Measurements from ENCODE around the gene HDAC7. TPM values are rescaled to one million over a fixed set of nuclear protein-coding genes. Genes with fewer than 3 reads are reported as not detected.
"Not testable (repeated sequence)": the region's sequence is repeated elsewhere in the genome, so short reads cannot be mapped to it uniquely, and the experiment has no call there.

HDAC7 gene
- total RNA-seq, 1 donor from 2014 or later = 38.8 TPM

GRCh38 chr12:47851303-47851952 is 31.7 kb upstream of the HDAC7 start:
- intact Hi-C loops (cut with DNase I) = no loop called here
- DNase-seq (ENCODE audit: missing footprints) (no peak), ATAC-seq (no peak)

DNA sequence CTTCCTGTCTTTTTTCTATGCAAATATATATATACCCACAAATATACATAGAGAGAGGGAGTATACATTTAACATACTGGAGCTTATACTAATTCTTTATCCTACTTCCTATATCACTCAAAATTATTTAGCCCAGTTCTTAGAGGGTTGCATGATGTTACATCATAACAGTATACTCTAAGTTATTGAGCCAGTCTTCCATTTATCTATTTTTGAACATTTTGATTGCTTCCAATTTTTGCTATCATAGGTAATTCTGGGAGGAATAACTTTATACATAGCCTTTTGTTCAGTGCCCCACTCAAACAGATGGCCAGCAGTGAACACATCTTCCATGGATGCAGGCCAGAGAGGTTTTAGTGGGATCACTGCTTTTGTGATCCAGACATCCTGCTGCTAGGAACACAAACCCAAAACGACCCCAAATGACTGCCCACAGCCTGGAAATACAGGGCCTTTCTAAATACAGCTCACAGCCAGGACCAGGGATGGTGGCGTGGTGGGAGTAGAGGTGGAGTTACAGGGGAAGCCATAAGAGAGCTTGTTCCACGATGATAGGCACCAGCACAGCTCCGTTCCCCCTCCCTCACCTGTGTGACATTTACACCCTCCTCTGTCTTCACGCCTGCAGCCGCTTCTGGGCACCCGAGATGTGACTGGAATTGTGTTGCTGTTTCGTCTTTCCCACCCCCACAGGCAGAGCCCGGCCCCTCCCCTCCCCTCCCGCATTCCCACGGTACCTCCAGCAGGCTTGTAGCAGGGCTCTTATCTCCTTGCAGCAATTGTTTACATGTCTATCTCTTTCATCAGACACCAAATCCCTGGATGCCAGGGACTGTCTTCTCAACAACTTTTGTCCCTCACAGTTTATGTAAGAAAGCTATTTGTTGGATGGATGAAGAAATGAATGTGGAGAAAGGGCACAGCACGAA is 30.7 kb upstream of the HDAC7 start:
- intact Hi-C loops (cut with DNase I) = no loop called here
- DNase-seq (ENCODE audit: missing footprints) (no peak), ATAC-seq (no peak)

DNA sequence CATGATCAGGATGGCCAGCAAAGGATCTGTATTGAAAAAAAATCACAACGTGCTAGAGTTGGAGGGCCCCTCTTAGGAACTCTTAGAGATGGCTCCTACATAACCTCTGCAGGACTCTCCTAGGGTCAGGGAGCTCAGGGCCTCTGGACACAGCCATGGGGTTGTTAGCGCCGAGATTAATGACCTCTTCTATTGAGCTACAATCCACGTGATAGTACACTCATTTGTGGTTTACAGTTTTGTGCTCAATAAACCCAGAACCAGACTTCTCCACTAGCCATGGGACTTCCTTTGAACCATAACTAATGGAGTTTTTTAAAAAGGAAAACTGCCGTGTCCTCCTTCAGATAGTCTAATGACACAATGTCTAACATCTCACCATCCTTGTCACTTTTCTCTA is 29.6 kb upstream of the HDAC7 start:
- ATAC-seq (no peak), DNase-seq (ENCODE audit: missing footprints) (no peak)
- intact Hi-C loops (cut with DNase I) = no loop called here

DNA sequence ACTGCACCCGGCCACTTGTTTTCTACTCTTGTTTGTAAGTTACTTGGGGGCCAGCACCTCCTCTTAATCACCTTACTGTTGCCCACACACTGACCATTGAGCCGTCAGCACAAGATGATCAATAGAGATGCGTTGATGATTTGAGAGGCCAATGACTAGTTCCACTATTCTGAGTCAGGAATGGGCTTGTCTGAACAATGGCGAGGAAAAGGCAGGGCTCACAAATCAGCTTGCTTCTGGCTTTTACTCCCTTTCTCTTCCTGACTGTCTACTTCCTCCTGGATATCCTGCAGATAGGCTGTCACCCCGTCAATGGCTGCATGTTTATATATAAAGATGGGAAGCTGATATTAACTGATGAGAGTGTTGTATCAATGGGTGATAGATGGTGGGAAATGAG is 29.1 kb upstream of the HDAC7 start:
- ATAC-seq = no peak
- intact Hi-C loops (cut with DNase I) = no loop called here
- no peak for DNase-seq (ENCODE audit: missing footprints)

DNA sequence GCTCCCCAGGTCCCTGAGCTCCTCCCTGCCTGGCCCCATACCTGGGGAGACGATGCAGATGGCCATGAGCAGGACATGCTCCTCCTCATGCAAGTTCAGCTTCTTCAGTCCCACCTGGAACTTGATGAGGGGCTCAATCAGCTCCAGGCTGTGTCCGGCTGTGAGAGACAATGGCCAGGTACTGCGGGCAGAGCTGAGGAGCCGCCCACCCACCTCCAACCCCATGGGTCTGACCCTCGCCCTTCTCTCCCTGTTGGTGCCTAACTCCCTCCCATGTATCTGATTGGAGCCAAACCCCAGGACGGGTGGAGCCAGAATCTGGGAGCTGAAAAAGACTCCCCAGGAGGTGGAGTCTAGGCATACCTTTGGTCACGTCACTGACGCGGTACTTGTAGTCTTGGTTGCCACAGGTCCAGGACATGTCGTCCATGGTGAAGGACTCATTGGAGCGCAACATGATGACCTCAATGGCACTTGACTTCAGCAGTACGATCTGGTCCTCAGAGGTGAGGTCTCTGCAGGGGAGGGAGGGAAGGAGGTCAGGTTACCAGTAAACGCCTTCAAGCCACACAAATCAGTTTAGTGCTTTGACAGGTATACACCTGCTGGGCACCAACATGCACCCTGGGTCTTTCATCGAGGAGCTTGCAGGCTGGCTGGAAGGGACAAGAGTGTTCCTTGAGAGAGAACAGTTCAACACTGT is 26.7 kb upstream of the HDAC7 start:
- ATAC-seq (no peak), DNase-seq (ENCODE audit: missing footprints) (no peak)
- intact Hi-C loops (cut with DNase I) = no loop called here

- DNase-seq (ENCODE audit: missing footprints) (no peak), ATAC-seq (no peak)
- intact Hi-C loops (cut with DNase I) = no loop called here
Measured at GRCh38 chr12:47845081-47845480, 25.4 kb upstream of the HDAC7 start.

- ATAC-seq (peak; percentile 68), DNase-seq (ENCODE audit: missing footprints) (no peak)
- intact Hi-C loops (cut with DNase I) = no loop called here
Measured at GRCh38 chr12:47844264-47845019, 24.7 kb upstream of the HDAC7 start.

- intact Hi-C loops (cut with DNase I) = no loop called here
- DNase-seq (ENCODE audit: missing footprints) (no peak), ATAC-seq (no peak)
Measured at GRCh38 chr12:47843226-47843980, 23.7 kb upstream of the HDAC7 start.

GRCh38 chr12:47842543-47842942 is 22.8 kb upstream of the HDAC7 start:
- DNase-seq (ENCODE audit: missing footprints); intact Hi-C loops (cut with DNase I); ATAC-seq: not testable (repeated sequence)

DNA sequence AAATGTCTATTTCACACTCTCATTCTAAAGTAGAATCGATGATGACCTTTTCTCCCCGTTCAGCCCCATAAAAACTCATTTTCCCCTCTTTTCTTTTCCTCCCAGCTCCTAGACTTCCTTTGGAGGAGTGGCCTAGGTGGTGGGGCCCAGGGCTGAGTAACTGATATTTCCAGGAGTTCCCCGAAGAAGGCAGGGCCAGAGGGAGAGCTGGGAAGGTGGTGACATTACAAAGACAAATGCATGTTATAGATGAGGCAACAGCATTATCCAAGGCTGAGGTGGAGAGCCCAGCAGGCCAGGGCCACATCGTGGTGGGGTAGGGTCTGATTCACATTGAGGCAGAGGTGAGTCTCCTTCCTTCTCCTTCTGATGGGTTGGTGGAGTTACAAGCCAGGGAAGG is 22.2 kb upstream of the HDAC7 start:
- intact Hi-C loops (cut with DNase I) = no loop called here
- no peak for ATAC-seq
- DNase-seq (ENCODE audit: missing footprints) = no peak

DNA sequence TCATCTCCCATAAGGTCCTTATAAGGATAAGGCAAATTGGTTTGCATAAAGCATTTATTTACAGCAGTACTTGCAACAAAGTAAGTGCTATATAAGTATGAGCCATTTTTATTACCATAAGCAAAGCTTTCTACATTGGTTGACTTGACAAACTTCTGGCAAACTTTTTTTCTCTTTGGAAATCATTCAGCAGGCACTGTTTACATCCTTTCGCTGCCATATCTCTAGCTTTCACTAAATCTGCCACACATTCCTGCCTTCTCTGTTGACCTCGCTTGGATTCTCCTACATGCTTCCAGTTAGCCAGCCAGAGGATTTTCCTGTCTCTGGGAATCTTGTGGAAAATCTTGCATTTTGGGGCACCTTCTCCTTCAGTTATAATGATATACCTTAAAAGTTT is 21.8 kb upstream of the HDAC7 start:
- intact Hi-C loops (cut with DNase I) = no loop called here
- ATAC-seq = no peak
- no peak for DNase-seq (ENCODE audit: missing footprints)

DNA sequence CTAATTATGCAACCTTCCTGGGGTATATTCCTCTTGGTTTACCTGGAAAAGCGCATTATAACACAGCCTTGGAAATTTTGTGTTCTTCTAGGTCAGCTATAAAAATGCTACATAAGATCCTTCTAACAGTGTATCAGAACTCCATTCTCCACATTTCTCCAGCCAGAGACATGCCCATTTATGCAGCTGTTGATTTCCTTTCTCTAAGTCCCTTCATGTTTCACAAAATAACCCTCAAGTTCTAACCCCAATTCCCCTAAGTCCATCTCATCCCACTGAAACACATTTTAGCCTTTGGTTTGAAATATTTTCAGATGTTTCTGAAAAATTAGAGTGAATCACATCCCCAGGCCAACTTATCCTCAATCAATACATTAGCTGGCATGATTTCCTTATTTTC is 20.9 kb upstream of the HDAC7 start:
- ATAC-seq = no peak
- no peak for DNase-seq (ENCODE audit: missing footprints)
- intact Hi-C loops (cut with DNase I) = no loop called here

- ATAC-seq = no peak
- intact Hi-C loops (cut with DNase I) = loop anchor here (2.0 kb wide), 1 partner anchor 189 kb away; no protein-coding TSS in a partner anchor
- no peak for DNase-seq (ENCODE audit: missing footprints)
Measured at GRCh38 chr12:47839214-47839876, 19.6 kb upstream of the HDAC7 start.

DNA sequence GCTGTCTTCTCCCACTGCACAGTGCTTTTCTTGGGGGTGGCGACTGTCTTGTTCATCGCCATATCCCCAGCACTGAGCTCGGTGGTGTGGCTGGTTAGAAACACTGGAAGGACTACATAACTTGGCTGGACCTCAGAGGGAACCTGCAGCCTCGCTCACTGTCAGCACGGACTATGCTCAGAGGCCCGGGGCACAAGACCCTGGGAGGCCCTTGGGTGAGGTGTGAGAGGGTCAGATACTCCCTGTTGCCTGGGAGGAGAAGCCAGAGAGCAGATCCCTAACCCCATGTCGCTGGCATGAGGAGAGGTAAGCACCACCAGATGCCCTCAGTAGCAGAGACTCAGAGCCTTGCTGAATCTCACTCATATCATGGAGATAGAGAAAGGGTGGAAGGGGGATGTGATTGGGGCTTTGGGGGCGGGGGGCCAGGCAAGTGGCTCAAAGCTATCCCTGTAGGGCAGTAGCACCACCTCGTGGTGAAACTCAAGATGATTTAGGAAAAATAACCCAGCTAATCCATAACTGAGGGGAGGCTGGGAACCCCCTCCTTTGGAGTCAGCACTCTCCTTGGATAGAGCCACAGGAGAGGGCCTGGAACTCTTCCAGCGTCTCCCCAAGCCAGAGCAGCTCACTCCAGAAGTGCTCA is 18.7 kb upstream of the HDAC7 start:
- peak; percentile 49 for ATAC-seq
- intact Hi-C loops (cut with DNase I) = loop anchor here (2.0 kb wide), 1 partner anchor 188 kb away; no protein-coding TSS in a partner anchor

GRCh38 chr12:47837190-47838171 is 17.8 kb upstream of the HDAC7 start:
- peak; percentile 76 for ATAC-seq
- DNase-seq (ENCODE audit: missing footprints) = peak; percentile 83
- intact Hi-C loops (cut with DNase I) = loop anchor here (1.0 to 2.0 kb wide), 4 partner anchors 40 to 187 kb away; no protein-coding TSS in a partner anchor

More for the DNA sequence above, 18.7 kb upstream of the HDAC7 start:
- no peak for DNase-seq (ENCODE audit: missing footprints)

DNA sequence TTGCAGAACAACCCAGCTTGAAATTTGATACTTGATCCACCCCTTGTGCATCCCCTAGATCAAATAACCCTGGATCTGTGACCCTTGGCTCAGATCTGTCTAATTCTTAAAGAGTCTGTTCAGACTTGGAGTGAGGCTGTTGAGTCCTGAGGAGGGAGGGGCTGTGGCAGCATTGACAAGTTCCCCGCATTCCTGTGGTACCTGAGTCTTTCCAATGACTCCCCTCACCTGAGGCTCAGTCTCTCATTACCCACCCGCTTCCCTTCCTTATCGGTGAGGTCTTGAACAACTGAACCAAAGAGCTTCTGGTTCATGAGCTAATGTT is 16.1 kb upstream of the HDAC7 start:
- DNase-seq (ENCODE audit: missing footprints) = no peak
- no peak for ATAC-seq
- intact Hi-C loops (cut with DNase I) = loop anchor here (2.0 kb wide), 1 partner anchor 57 kb away; no protein-coding TSS in a partner anchor

All from Right ventricle myocardium inferior (tissue), 1 donor.